Progenitor cell of endocrine pancreas (in vitro differentiated cells): ENCODE measurements around the gene NALF2. TPM values are rescaled to one million over a fixed set of nuclear protein-coding genes. Genes with fewer than 3 reads are reported as not detected.

ENCODE experiments used
- DNase-seq: peaks from one replicate; pipeline ENCODE4 v3.0.0; 2021; ENCODE audit warnings: low spot score; ENCODE audit not compliant: unreplicated experiment
- H3K27ac Mint-ChIP-seq: 2 replicates; pipeline ENCODE4 v1.8.0; 2021; ENCODE audit warnings: mild to moderate bottlenecking, moderate library complexity, mixed read lengths
- H3K27me3 Mint-ChIP-seq: 2 replicates; pipeline ENCODE4 v1.8.0; 2021; ENCODE audit warnings: mixed read lengths
- H3K36me3 Mint-ChIP-seq: 2 replicates; pipeline ENCODE4 v1.8.0; 2022; ENCODE audit warnings: mixed read lengths; ENCODE audit not compliant: insufficient read depth
- H3K4me1 Mint-ChIP-seq: 2 replicates; pipeline ENCODE4 v1.8.0; 2021; ENCODE audit warnings: low read depth, mixed read lengths
- H3K4me3 Mint-ChIP-seq: 2 replicates; pipeline ENCODE4 v1.8.0; 2021; ENCODE audit warnings: low read depth, mild to moderate bottlenecking, moderate library complexity, mixed read lengths
- H3K9me3 Mint-ChIP-seq: 2 replicates; pipeline ENCODE4 v1.8.0; 2021; ENCODE audit warnings: low read depth, mixed read lengths
- CTCF ChIP-seq: fragments of 200-600 bp; sonication (generic); IDR thresholded peaks from one replicate; pipeline ENCODE4 v1.5.0; 2021; ENCODE audit warnings: antibody characterized with exemption, mild to moderate bottlenecking; ENCODE audit not compliant: unreplicated experiment
- total RNA-seq: library from RNA; stranded (reverse); gene quantifications from 2 replicates; pipeline ENCODE4 v1.2.1, GENCODE V29; 2021

The NALF2 gene
- total RNA-seq, 1 donor from 2014 or later = 3.2 TPM

GRCh38 chrX:69508610-69509009 is 4.5 kb downstream of the NALF2 start:
- Mint-ChIP-seq H3K36me3 (no peaks in the 10 kb centered on the region), H3K9me3 (no peaks in the 10 kb centered on the region), H3K27me3 (peaks cover 13% of the 10 kb centered on the region), H3K27ac (no peak overlapping the region), H3K4me1 (no peaks in the 10 kb centered on the region), H3K4me3 (no peak overlapping the region)
- no peak for DNase-seq
- TF ChIP-seq CTCF = no peak

- no peaks in the 10 kb centered on the region for H3K4me1 Mint-ChIP-seq
- DNase-seq = no peak
These were observed 6.1 kb downstream of the NALF2 start for GRCh38 chrX:69510137-69510715.

GRCh38 chrX:69510914-69511513 is 6.9 kb downstream of the NALF2 start:
- no peak for TF ChIP-seq CTCF
- no peak for DNase-seq
- no peaks in the 10 kb centered on the region for H3K4me1 Mint-ChIP-seq
- peaks cover 2% of the 10 kb centered on the region for H3K9me3 Mint-ChIP-seq
- no peaks in the 10 kb centered on the region for H3K36me3 Mint-ChIP-seq
- H3K4me3 Mint-ChIP-seq = no peak overlapping the region
- H3K27ac Mint-ChIP-seq = no peak overlapping the region
- peaks cover 9% of the 10 kb centered on the region for H3K27me3 Mint-ChIP-seq

More at GRCh38 chrX:69510137-69510715, 6.1 kb downstream of the NALF2 start:
- Mint-ChIP-seq H3K4me3 (no peak overlapping the region), H3K27ac (no peak overlapping the region), H3K36me3 (no peaks in the 10 kb centered on the region), H3K27me3 (peaks cover 13% of the 10 kb centered on the region), H3K9me3 (peaks cover 2% of the 10 kb centered on the region)
- no peak for TF ChIP-seq CTCF

GRCh38 chrX:69522052-69522451 is 17.9 kb downstream of the NALF2 start:
- Mint-ChIP-seq H3K27me3 (no peaks in the 10 kb centered on the region), H3K27ac (no peak overlapping the region), H3K4me3 (no peak overlapping the region), H3K9me3 (peaks cover 28% of the 10 kb centered on the region), H3K4me1 (no peaks in the 10 kb centered on the region), H3K36me3 (peaks cover 2% of the 10 kb centered on the region)
- no peak for DNase-seq
- no peak for TF ChIP-seq CTCF

- DNase-seq = no peak
- Mint-ChIP-seq H3K27me3 (no peaks in the 10 kb centered on the region), H3K4me1 (no peaks in the 10 kb centered on the region), H3K36me3 (peaks cover 2% of the 10 kb centered on the region), H3K9me3 (peaks cover 24% of the 10 kb centered on the region), H3K4me3 (no peak overlapping the region), H3K27ac (no peak overlapping the region)
- no peak for TF ChIP-seq CTCF
These were observed 19.2 kb downstream of the NALF2 start for GRCh38 chrX:69523314-69523713.
